ENCODE data around the gene NIPAL4.

NIPAL4 gene

GRCh38 chr5:157518963-157519362, 59.0 kb downstream of the NIPAL4 start:
- DNase-seq: no peak

GRCh38 chr5:157519579-157520253, 59.7 kb downstream of the NIPAL4 start:
- DNase-seq: no peak

- no peak for DNase-seq
Measured at GRCh38 chr5:157520911-157521703, 61.1 kb downstream of the NIPAL4 start.

GRCh38 chr5:157521704-157522029, 61.7 kb downstream of the NIPAL4 start:
- DNase-seq: no peak

- DNase-seq: no peak
Measured at GRCh38 chr5:157523976-157524375, 64.0 kb downstream of the NIPAL4 start.

All from stimulated activated naive CD4-positive, alpha-beta T cell treated with Interleukin-2 at 50 U/mL for 16 hours (primary cell).